H4 (cell line): Measurements from ENCODE around the gene RBMS1. TPM values are rescaled to one million over a fixed set of nuclear protein-coding genes. Genes with fewer than 3 reads are reported as not detected.

Source experiments
- DNase-seq: peaks from one replicate; pipeline ENCODE4 v3.0.0-alpha.2; 2015; ENCODE audit warnings: low spot score
- total RNA-seq: library from RNA; depleted of rRNA; stranded (reverse); fragments of >200 nt; shearing (Covaris generic); gene quantifications from 2 replicates; pipeline ENCODE4 v1.2.3, GENCODE V29; 2014

RBMS1 gene
- total RNA-seq, 1 experiment from 2014 or later, result 42.2 TPM

- DNase-seq, result no peak
These were observed 131.1 kb downstream of the RBMS1 start for GRCh38 chr2:160362541-160362940.

- DNase-seq, result no peak
These were observed 131.6 kb downstream of the RBMS1 start for GRCh38 chr2:160362018-160362417.

GRCh38 chr2:160360089-160360757, 133.4 kb downstream of the RBMS1 start:
- DNase-seq, result no peak

- DNase-seq, result no peak
These were observed 135.6 kb downstream of the RBMS1 start for GRCh38 chr2:160358046-160358445.

- DNase-seq, result no peak
These were observed 137.1 kb downstream of the RBMS1 start for GRCh38 chr2:160356485-160356884.

- no peak for DNase-seq
These were observed 138.5 kb downstream of the RBMS1 start for GRCh38 chr2:160355080-160355479.

GRCh38 chr2:160354677-160355076, 138.9 kb downstream of the RBMS1 start:
- DNase-seq, result no peak

- no peak for DNase-seq
These were observed 139.8 kb downstream of the RBMS1 start for GRCh38 chr2:160353813-160354212.

GRCh38 chr2:160353166-160353565, 140.4 kb downstream of the RBMS1 start:
- no peak for DNase-seq

- DNase-seq, result no peak
These were observed 141.1 kb downstream of the RBMS1 start for GRCh38 chr2:160352500-160352899.

GRCh38 chr2:160351956-160352355, 141.7 kb downstream of the RBMS1 start:
- DNase-seq, result peak; percentile 34

GRCh38 chr2:160349306-160349705, 144.3 kb downstream of the RBMS1 start:
- DNase-seq, result no peak

- no peak for DNase-seq
These were observed 146.2 kb downstream of the RBMS1 start for GRCh38 chr2:160347269-160347863.

GRCh38 chr2:160345071-160345764, 148.4 kb downstream of the RBMS1 start:
- no peak for DNase-seq

- no peak for DNase-seq
These were observed 150.2 kb downstream of the RBMS1 start for GRCh38 chr2:160343404-160343803.

- DNase-seq, result no peak
These were observed 153.9 kb downstream of the RBMS1 start for GRCh38 chr2:160339726-160340125.

- DNase-seq, result no peak
These were observed 154.5 kb downstream of the RBMS1 start for GRCh38 chr2:160338901-160339685.

- DNase-seq, result no peak
These were observed 155.9 kb downstream of the RBMS1 start for GRCh38 chr2:160337728-160338127.

- no peak for DNase-seq
These were observed 157.0 kb downstream of the RBMS1 start for GRCh38 chr2:160336635-160337034.

GRCh38 chr2:160336105-160336504, 157.5 kb downstream of the RBMS1 start:
- DNase-seq, result peak; percentile 28

GRCh38 chr2:160335441-160335840, 158.2 kb downstream of the RBMS1 start:
- no peak for DNase-seq

- DNase-seq, result no peak
These were observed 159.4 kb downstream of the RBMS1 start for GRCh38 chr2:160334028-160334741.
